Mesenteric fat pad (tissue), 1 donor: ENCODE data around the gene PTPRN2. TPM values are rescaled to one million over a fixed set of nuclear protein-coding genes. Genes with fewer than 3 reads are reported as not detected.

ENCODE experiments used
- DNase-seq: peaks from one replicate; pipeline ENCODE4 v3.0.0-alpha.2; 2020; ENCODE audit warnings: low spot score
- total RNA-seq: library from RNA; stranded (reverse); fragmentation: NEBNext Ultra II Directional; extraction: Animal tissue kit (Norgen Biotek cat#: 25700); gene quantifications from one replicate; pipeline ENCODE4 v1.2.1, GENCODE V29; 2021
- donor health status: DM: yes; HTN: yes; CAD: no.

The PTPRN2 gene
- total RNA-seq, 1 donor from 2014 or later: 2.6 TPM

- no peak for DNase-seq
Measured at GRCh38 chr7:158373476-158374133, 214.0 kb downstream of the PTPRN2 start.

GRCh38 chr7:158372400-158373342, 215.0 kb downstream of the PTPRN2 start:
- DNase-seq: no peak

GRCh38 chr7:158371856-158372255, 215.8 kb downstream of the PTPRN2 start:
- peak; percentile 76 for DNase-seq

- peak; percentile 73 for DNase-seq
Measured at GRCh38 chr7:158369866-158370265, 217.8 kb downstream of the PTPRN2 start.

- peak; percentile 59 for DNase-seq
Measured at GRCh38 chr7:158369290-158369689, 218.3 kb downstream of the PTPRN2 start.

GRCh38 chr7:158368449-158368848, 219.2 kb downstream of the PTPRN2 start:
- DNase-seq: peak; percentile 82

GRCh38 chr7:158367634-158367982, 220.0 kb downstream of the PTPRN2 start:
- DNase-seq: no peak

GRCh38 chr7:158366916-158367633, 220.5 kb downstream of the PTPRN2 start:
- peak; percentile 65 for DNase-seq

- DNase-seq: peak; percentile 71
Measured at GRCh38 chr7:158366346-158366745, 221.3 kb downstream of the PTPRN2 start.

- peak; percentile 14 for DNase-seq
Measured at GRCh38 chr7:158365267-158365666, 222.4 kb downstream of the PTPRN2 start.

- peak; percentile 41 for DNase-seq
Measured at GRCh38 chr7:158364451-158364850, 223.2 kb downstream of the PTPRN2 start.

- DNase-seq: peak; percentile 82
Measured at GRCh38 chr7:158362912-158363905, 224.4 kb downstream of the PTPRN2 start.

GRCh38 chr7:158362001-158362400, 225.6 kb downstream of the PTPRN2 start:
- peak; percentile 77 for DNase-seq

- peak; percentile 80 for DNase-seq
Measured at GRCh38 chr7:158361326-158361946, 226.2 kb downstream of the PTPRN2 start.

- peak; percentile 60 for DNase-seq
Measured at GRCh38 chr7:158358926-158359645, 228.5 kb downstream of the PTPRN2 start.

- DNase-seq: peak; percentile 64
Measured at GRCh38 chr7:158357898-158358821, 229.5 kb downstream of the PTPRN2 start.

- peak; percentile 86 for DNase-seq
Measured at GRCh38 chr7:158357106-158357897, 230.3 kb downstream of the PTPRN2 start.
